K562 (cell line): ENCODE measurements around the gene EPHB2. TPM values are rescaled to one million over a fixed set of nuclear protein-coding genes. Genes with fewer than 3 reads are reported as not detected.

Source experiments
- ATAC-seq: fragments of 200-7000 bp; cut with Tn5 transposase; 3 replicates; pipeline ENCODE4 v1.9.1; 2020; ENCODE audit warnings: moderate library complexity
- BruUV-seq: library from RNA; stranded (reverse); fragments of 400-500 nt; replicated peaks from 2 replicates; lab custom pipeline; 2021; lab: Mats Ljungman, UMichigan
- CTCF ChIA-PET: fragments of 300-600 bp; formaldehyde crosslinking; extraction: SDS; loops from one replicate; lab custom pipeline; 2021; ENCODE audit warnings: low intra/inter-chr PET ratio; lab: Yijun Ruan, JAX
- POLR2A ChIA-PET: fragments of 300-600, 350-650 bp; sonication (Branson Sonifier 250); formaldehyde crosslinking; extraction: SDS; loops from one replicate; lab custom pipeline; 2021; ENCODE audit warnings: antibody characterized with exemption, inconsistent platforms; lab: Yijun Ruan, JAX
- DNase-seq, 4 experiments: peaks; one replicate each; pipeline versions ENCODE4 v3.0.0 to v3.0.0-alpha.2; 2011 to 2018; ENCODE audit warnings: low spot score in 3 of 4, mixed read lengths in 3 of 4; ENCODE audit errors: extremely low read depth in 1 of 4
- FAIRE-seq: peaks from 2 replicates; lab custom pipeline; 2011; peaks lifted over from hg19 to GRCh38; lab: Jason Lieb, UNC
- H2AFZ ChIP-seq: 2 replicates; pipeline ENCODE4 v1.6.0; 2011; ENCODE audit warnings: low read depth, low read length, control low read depth, inconsistent platforms
- H3K27ac ChIP-seq: fragments of 200-600 bp; 3 replicates; pipeline ENCODE4 v1.8.0; 2011; ENCODE audit warnings: low read depth, mild to moderate bottlenecking, control low read depth, inconsistent platforms, low read length, moderate library complexity, mixed read lengths; ENCODE audit errors: extremely low read depth
- H3K27me3 ChIP-seq, 2 experiments: fragments of 300-600 bp in 1 of 2; 2 replicates in 1 of 2; 3 replicates in 1 of 2; pipeline versions ENCODE4 v1.6.0 to v1.8.0; 2011; ENCODE audit warnings: inconsistent platforms in 2 of 2, low read length in 2 of 2, mild to moderate bottlenecking in 1 of 2, mixed read lengths in 1 of 2, moderate library complexity in 1 of 2; ENCODE audit not compliant: control insufficient read depth in 2 of 2, insufficient read depth in 2 of 2
- H3K36me3 ChIP-seq: fragments of 300-600 bp; 3 replicates; pipeline ENCODE4 v1.8.0; 2011; ENCODE audit warnings: mild to moderate bottlenecking, low read length, inconsistent platforms; ENCODE audit not compliant: control insufficient read depth, insufficient read depth
- H3K4me1 ChIP-seq, 2 experiments: fragments of 200-600 bp in 1 of 2; replicated peaks in 1 of 2; 2 replicates in 1 of 2; 3 replicates in 1 of 2; pipeline versions ENCODE4 v1.5.1 to v1.8.0; 2011; ENCODE audit warnings: inconsistent platforms in 2 of 2, low read length in 2 of 2, mild to moderate bottlenecking in 1 of 2, mixed read lengths in 1 of 2, moderate library complexity in 1 of 2; ENCODE audit not compliant: control insufficient read depth in 2 of 2, insufficient read depth in 2 of 2
- H3K4me2 ChIP-seq: 2 replicates; pipeline ENCODE4 v1.6.1; 2011; ENCODE audit warnings: low read length, control low read depth, inconsistent platforms, mixed read lengths; ENCODE audit not compliant: insufficient read depth
- H3K4me3 ChIP-seq: fragments of 200-600 bp; sonication (generic), shearing (Covaris generic); 2 replicates; pipeline ENCODE4 v1.5.1; 2016; ENCODE audit warnings: control low read depth, inconsistent platforms
- H3K79me2 ChIP-seq: fragments of 200-600 bp; 3 replicates; pipeline ENCODE4 v1.8.0; 2011; ENCODE audit warnings: low read length, inconsistent platforms; ENCODE audit not compliant: control insufficient read depth, insufficient read depth
- H3K9ac ChIP-seq, 2 experiments: 2 replicates each; pipeline versions ENCODE4 v1.6.0 to v1.6.1; 2011; ENCODE audit warnings: low read depth in 2 of 2, low read length in 2 of 2, control low read depth in 1 of 2, inconsistent platforms in 1 of 2, mild to moderate bottlenecking in 1 of 2, mixed read lengths in 1 of 2; ENCODE audit not compliant: insufficient read depth in 1 of 2
- H3K9me1 ChIP-seq: one replicate; pipeline ENCODE4 v1.6.0; 2011; ENCODE audit warnings: inconsistent platforms, mild to moderate bottlenecking, low read length, moderate library complexity; ENCODE audit not compliant: control insufficient read depth, insufficient read depth
- H3K9me3 ChIP-seq: replicated peaks from 2 replicates; pipeline ENCODE4 v1.5.1; 2011; ENCODE audit warnings: low read depth, low read length, inconsistent platforms; ENCODE audit not compliant: control insufficient read depth, insufficient read depth
- H4K20me1 ChIP-seq: replicated peaks from 2 replicates; pipeline ENCODE4 v1.6.1; 2011; ENCODE audit warnings: low read length, inconsistent platforms, mixed read lengths; ENCODE audit not compliant: control insufficient read depth, insufficient read depth
- DIDO1 ChIP-seq: fragments of 450-650 bp; IDR thresholded peaks from 2 replicates; pipeline ENCODE4 v1.6.1; 2016; ENCODE audit warnings: low read depth, missing biosample characterization, missing genetic modification characterization
- ESRRB ChIP-seq: fragments of 250-450 bp; sonication (Bioruptor Pico); IDR thresholded peaks from 2 replicates; pipeline ENCODE4 v1.5.0; 2020; ENCODE audit warnings: mild to moderate bottlenecking, moderate library complexity, borderline replicate concordance
- FOXA3 ChIP-seq, 2 experiments: fragments of 450-650 bp in 1 of 2; sonication (generic) in 1 of 2; formaldehyde crosslinking; IDR thresholded peaks in 1 of 2; conservative IDR thresholded peaks in 1 of 2; 2 replicates each; pipeline versions ENCODE4 v1.4.0 to v1.8.0; 2020 to 2022; ENCODE audit warnings: mild to moderate bottlenecking in 2 of 2, missing genetic modification reagents in 1 of 2
- HNRNPK ChIP-seq: fragments of 200-400 bp; formaldehyde crosslinking; IDR thresholded peaks from one replicate; pipeline ENCODE4 v1.6.1; 2018; ENCODE audit warnings: mild to moderate bottlenecking, low read depth, low read length; ENCODE audit not compliant: poor library complexity, severe bottlenecking
- KLF16 ChIP-seq: IDR thresholded peaks from 2 replicates; pipeline ENCODE4 v1.6.1; 2016; ENCODE audit warnings: antibody characterized with exemption
- POLR3G ChIP-seq: IDR thresholded peaks from 2 replicates; pipeline ENCODE4 v1.6.1; 2011; ENCODE audit not compliant: insufficient read length, insufficient replicate concordance; ENCODE audit errors: extremely low read depth
- POU5F1 ChIP-seq: fragments of 150-350 bp; IDR thresholded peaks from 2 replicates; pipeline ENCODE4 v1.6.1; 2014; ENCODE audit warnings: borderline replicate concordance, low read length, low read depth, mild to moderate bottlenecking; ENCODE audit not compliant: partially characterized antibody
- STAT5A ChIP-seq: IDR thresholded peaks from 2 replicates; pipeline ENCODE4 v1.6.1; 2012; ENCODE audit warnings: low read length, inconsistent platforms, borderline replicate concordance
- ZBTB49 ChIP-seq: sonication (generic); formaldehyde crosslinking; IDR thresholded peaks from 2 replicates; pipeline ENCODE4 v1.8.0; 2022; ENCODE audit warnings: missing genetic modification reagents, mild to moderate bottlenecking, borderline replicate concordance
- ZNF263 ChIP-seq: sonication (generic); formaldehyde crosslinking; IDR thresholded peaks from 2 replicates; pipeline ENCODE4 v1.8.0; 2022; ENCODE audit warnings: mild to moderate bottlenecking, missing genetic modification reagents, borderline replicate concordance
- ZSCAN29 ChIP-seq: fragments of 450-650 bp; IDR thresholded peaks from 2 replicates; pipeline ENCODE4 v1.6.1; 2017
- WGBS: fragments of 100-300 bp; shearing (Covaris generic); methylation state at CpG from one replicate; pipeline ENCODE4 v1.1.6; 2016; ENCODE audit warnings: low coverage, mixed read lengths; ENCODE audit not compliant: insufficient coverage; ENCODE audit errors: missing lambda C conversion rate; 5-methylcytosine and 5-hydroxymethylcytosine counted together
- in situ Hi-C: fragments of 300-500 bp; cut with MboI; formaldehyde crosslinking; loops from 4 replicates; pipeline ENCODE4 v1.15.0; 2018; ENCODE audit warnings: inconsistent platforms, mixed read lengths
- intact Hi-C: fragments of 100-400 bp; cut with micrococcal nuclease; formaldehyde crosslinking; loops from 2 replicates; pipeline ENCODE4 v1.14.2; 2022
- polyA plus RNA-seq, 8 experiments: library from polyadenylated mRNA; depleted of rRNA in 4 of 8; stranded (reverse) in 5 of 8; unstranded in 3 of 8; fragments of >200 nt; fragmentation: Nextera tagmentation in 2 of 8; fragmentation: Illumina TruSeq in 1 of 8; extraction: Ambion mirVana in 2 of 8; extraction: Trizol in 1 of 8; gene quantifications; 2 replicates each; pipeline versions ENCODE4 v1.2.1 to v1.2.3, GENCODE V29; 2011 to 2014; ENCODE audit warnings: inconsistent platforms in 1 of 8, missing spikeins in 1 of 8
- total RNA-seq, 7 experiments: library from RNA; depleted of rRNA in 6 of 7; stranded (reverse); fragments of >200 nt in 6 of 7; fragmentation: Illumina TruSeq in 2 of 7; extraction: Trizol in 2 of 7; gene quantifications; 2 replicates each; pipeline versions ENCODE4 v1.2.1 to v1.2.3, GENCODE V29; 2011 to 2021; ENCODE audit warnings: low replicate concordance in 1 of 7
- TF ChIP-seq, protein P1 (sequence below): fragments of 250-450 bp; sonication (Bioruptor Pico); IDR thresholded peaks from 2 replicates; pipeline ENCODE4 v1.8.0; 2021; ENCODE audit warnings: moderate library complexity, mild to moderate bottlenecking, inconsistent platforms
- TF ChIP-seq, protein P2 (sequence below): sonication (generic); formaldehyde crosslinking; IDR thresholded peaks from 2 replicates; pipeline ENCODE4 v1.8.0; 2022; ENCODE audit warnings: mild to moderate bottlenecking, missing genetic modification reagents

The EPHB2 gene
- total and polyA plus RNA-seq, 9 of the 15 experiments (the other 6 are each of a cell fraction or from before 2014, with no cell fraction given): not detected

DNA sequence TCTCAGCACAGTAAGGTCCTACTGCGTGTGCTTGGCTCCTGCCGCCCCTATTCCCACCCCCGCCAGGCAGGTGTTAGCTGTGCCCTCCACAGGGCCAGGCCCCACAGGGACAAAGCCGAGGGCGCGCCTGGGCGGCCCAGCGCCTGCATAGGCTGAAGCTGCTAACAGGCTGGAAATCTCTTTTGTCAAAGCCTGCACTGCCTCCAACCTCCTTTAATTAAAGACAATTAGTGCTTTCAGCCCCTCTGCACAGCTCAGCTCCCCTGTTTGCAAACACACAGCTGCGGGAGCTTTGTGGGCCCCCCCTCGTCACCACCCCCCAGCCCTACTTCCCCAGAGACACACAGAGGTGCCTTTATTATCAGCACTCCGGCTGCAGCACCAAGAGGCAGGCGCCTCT, 95.9 kb downstream of the EPHB2 start:
- Histone ChIP-seq H4K20me1 (peaks cover 8% of the 10 kb centered on the region), H3K4me1 (0 out of 5 replicates have a peak, but pooled peaks cover 0 to 3% of the 10 kb centered on the region in 2 experiments), H3K9me1 (no peaks in the 10 kb centered on the region), H3K9me3 (no peaks in the 10 kb centered on the region), H3K27me3 (peaks cover 13 to 64% of the 10 kb centered on the region in 2 experiments), H3K4me2 (no peak overlapping the region), H3K79me2 (no peaks in the 10 kb centered on the region), H3K4me3 (no peak overlapping the region), H2AFZ (no peak overlapping the region), H3K9ac (no peak overlapping the region), H3K27ac (no peak overlapping the region), H3K36me3 (no peaks in the 10 kb centered on the region)
- intact Hi-C loops (no loop called here), in situ Hi-C loops (no loop called here)
- DNase-seq (no peak), ATAC-seq (no peak), FAIRE-seq (no peak)
- no TSS peak for BruUV-seq
- ChIA-PET POLR2A (interaction anchor here (0.5 to 1.1 kb wide), 4 partner anchors 10 to 167 kb away, joined by 3 read pairs; no protein-coding TSS in a partner anchor), CTCF (no interaction called here)
- 1% methylated on average over 12 of the region's 12 CpGs for WGBS
- no peak for TF ChIP-seq ZNF263
- TF ChIP-seq POLR3G: no peak
- TF ChIP-seq, protein P1, sequence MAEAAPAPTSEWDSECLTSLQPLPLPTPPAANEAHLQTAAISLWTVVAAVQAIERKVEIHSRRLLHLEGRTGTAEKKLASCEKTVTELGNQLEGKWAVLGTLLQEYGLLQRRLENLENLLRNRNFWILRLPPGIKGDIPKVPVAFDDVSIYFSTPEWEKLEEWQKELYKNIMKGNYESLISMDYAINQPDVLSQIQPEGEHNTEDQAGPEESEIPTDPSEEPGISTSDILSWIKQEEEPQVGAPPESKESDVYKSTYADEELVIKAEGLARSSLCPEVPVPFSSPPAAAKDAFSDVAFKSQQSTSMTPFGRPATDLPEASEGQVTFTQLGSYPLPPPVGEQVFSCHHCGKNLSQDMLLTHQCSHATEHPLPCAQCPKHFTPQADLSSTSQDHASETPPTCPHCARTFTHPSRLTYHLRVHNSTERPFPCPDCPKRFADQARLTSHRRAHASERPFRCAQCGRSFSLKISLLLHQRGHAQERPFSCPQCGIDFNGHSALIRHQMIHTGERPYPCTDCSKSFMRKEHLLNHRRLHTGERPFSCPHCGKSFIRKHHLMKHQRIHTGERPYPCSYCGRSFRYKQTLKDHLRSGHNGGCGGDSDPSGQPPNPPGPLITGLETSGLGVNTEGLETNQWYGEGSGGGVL: no peak
- no peak for TF ChIP-seq ZBTB49 (CRISPR knock-in tag)
- no peak for TF ChIP-seq ESRRB
- TF ChIP-seq ZSCAN29: no peak
- TF ChIP-seq POU5F1: no peak
- TF ChIP-seq STAT5A: no peak
- TF ChIP-seq FOXA3 (CRISPR knock-in tag; conservative IDR thresholded peaks at IDR 0.05 in 1 of 2, IDR thresholded peaks at IDR 0.05 in 1 of 2): no peak
- TF ChIP-seq, protein P2, sequence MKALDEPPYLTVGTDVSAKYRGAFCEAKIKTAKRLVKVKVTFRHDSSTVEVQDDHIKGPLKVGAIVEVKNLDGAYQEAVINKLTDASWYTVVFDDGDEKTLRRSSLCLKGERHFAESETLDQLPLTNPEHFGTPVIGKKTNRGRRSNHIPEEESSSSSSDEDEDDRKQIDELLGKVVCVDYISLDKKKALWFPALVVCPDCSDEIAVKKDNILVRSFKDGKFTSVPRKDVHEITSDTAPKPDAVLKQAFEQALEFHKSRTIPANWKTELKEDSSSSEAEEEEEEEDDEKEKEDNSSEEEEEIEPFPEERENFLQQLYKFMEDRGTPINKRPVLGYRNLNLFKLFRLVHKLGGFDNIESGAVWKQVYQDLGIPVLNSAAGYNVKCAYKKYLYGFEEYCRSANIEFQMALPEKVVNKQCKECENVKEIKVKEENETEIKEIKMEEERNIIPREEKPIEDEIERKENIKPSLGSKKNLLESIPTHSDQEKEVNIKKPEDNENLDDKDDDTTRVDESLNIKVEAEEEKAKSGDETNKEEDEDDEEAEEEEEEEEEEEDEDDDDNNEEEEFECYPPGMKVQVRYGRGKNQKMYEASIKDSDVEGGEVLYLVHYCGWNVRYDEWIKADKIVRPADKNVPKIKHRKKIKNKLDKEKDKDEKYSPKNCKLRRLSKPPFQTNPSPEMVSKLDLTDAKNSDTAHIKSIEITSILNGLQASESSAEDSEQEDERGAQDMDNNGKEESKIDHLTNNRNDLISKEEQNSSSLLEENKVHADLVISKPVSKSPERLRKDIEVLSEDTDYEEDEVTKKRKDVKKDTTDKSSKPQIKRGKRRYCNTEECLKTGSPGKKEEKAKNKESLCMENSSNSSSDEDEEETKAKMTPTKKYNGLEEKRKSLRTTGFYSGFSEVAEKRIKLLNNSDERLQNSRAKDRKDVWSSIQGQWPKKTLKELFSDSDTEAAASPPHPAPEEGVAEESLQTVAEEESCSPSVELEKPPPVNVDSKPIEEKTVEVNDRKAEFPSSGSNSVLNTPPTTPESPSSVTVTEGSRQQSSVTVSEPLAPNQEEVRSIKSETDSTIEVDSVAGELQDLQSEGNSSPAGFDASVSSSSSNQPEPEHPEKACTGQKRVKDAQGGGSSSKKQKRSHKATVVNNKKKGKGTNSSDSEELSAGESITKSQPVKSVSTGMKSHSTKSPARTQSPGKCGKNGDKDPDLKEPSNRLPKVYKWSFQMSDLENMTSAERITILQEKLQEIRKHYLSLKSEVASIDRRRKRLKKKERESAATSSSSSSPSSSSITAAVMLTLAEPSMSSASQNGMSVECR (CRISPR knock-in tag): no peak
- TF ChIP-seq DIDO1 (tag): no peak
- no peak for TF ChIP-seq KLF16
- TF ChIP-seq HNRNPK: no peak
